Suprapubic skin (tissue), 4 donors: ENCODE results near the gene NPHP4.

Experiments used
- POLR2A ChIP-seq, 2 donors: fragments of 450-650 bp; IDR thresholded peaks; one replicate each; pipeline ENCODE4 v1.6.1; 2017; ENCODE audit warnings: antibody characterized with exemption in 2 of 2, mild to moderate bottlenecking in 2 of 2, moderate library complexity in 2 of 2
- POLR2AphosphoS5 ChIP-seq, 3 donors: sonication (generic); formaldehyde crosslinking; IDR thresholded peaks; one replicate each; pipeline ENCODE4 v1.6.1; 2017; ENCODE audit warnings: antibody characterized with exemption in 3 of 3

DNA sequence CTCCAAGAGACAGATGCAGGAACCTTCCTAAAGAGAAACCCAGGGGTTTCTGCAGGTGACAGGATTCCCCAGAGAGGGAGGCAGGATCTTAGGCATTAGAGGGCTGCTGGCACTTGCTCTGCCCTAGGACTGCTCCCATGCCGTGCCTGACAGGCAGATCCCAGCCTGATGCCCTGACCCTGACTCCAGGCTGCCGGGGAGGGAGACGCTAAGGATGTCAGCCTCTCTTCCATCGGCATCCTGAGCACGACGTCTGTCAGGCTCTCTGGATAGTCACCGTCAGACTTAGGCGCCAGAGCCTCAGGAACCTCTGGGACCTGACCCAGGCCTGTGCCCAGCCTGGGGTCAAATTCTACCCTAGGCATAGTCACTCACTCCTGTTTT, 157.1 kb downstream of the NPHP4 start:
- TF ChIP-seq POLR2AphosphoS5 (IDR thresholded peaks at IDR 0.05) (no peak), POLR2A (IDR thresholded peaks at IDR 0.05) (no peak)
